Mesendoderm (in vitro differentiated cells): ENCODE data around the gene SNX11.

Experiments used
- DNase-seq: peaks from one replicate; pipeline ENCODE4 v3.0.0; 2013
- H2AK5ac ChIP-seq: 2 replicates; pipeline ENCODE4 v1.6.1; 2013; ENCODE audit warnings: low read length, inconsistent platforms
- H2BK120ac ChIP-seq: 2 replicates; pipeline ENCODE4 v1.6.1; 2013; ENCODE audit warnings: low read depth, mild to moderate bottlenecking, low read length, moderate library complexity, mixed read lengths
- H2BK15ac ChIP-seq: replicated peaks from 2 replicates; pipeline ENCODE4 v1.6.1; 2013; ENCODE audit warnings: low read depth, mild to moderate bottlenecking, moderate library complexity
- H2BK5ac ChIP-seq: 2 replicates; pipeline ENCODE4 v1.6.1; 2013; ENCODE audit warnings: low read length, inconsistent platforms
- H3K18ac ChIP-seq: 2 replicates; pipeline ENCODE4 v1.6.1; 2013; ENCODE audit warnings: mild to moderate bottlenecking, low read length, mixed read lengths
- H3K23ac ChIP-seq: one replicate; pipeline ENCODE4 v1.6.1; 2013; ENCODE audit warnings: low read length
- H3K27ac ChIP-seq: 2 replicates; pipeline ENCODE4 v1.5.1; 2013; ENCODE audit warnings: low read depth, mild to moderate bottlenecking, inconsistent platforms, low read length, moderate library complexity
- H3K27me3 ChIP-seq: 2 replicates; pipeline ENCODE4 v1.6.1; 2013; ENCODE audit warnings: low read length, control low read depth, mild to moderate bottlenecking, inconsistent platforms; ENCODE audit not compliant: insufficient read depth, poor library complexity
- H3K36me3 ChIP-seq: 2 replicates; pipeline ENCODE4 v1.6.1; 2013; ENCODE audit warnings: low read length, inconsistent platforms; ENCODE audit not compliant: control insufficient read depth, insufficient read depth
- H3K4ac ChIP-seq: one replicate; pipeline ENCODE4 v1.6.1; 2013; ENCODE audit warnings: low read depth, mild to moderate bottlenecking, low read length, moderate library complexity
- H3K4me1 ChIP-seq: 2 replicates; pipeline ENCODE4 v1.6.1; 2013; ENCODE audit warnings: low read depth, low read length, inconsistent platforms; ENCODE audit not compliant: control insufficient read depth
- H3K4me2 ChIP-seq: 2 replicates; pipeline ENCODE4 v1.6.1; 2013; ENCODE audit warnings: low read length
- H3K4me3 ChIP-seq: 2 replicates; pipeline ENCODE4 v1.5.1; 2013; ENCODE audit warnings: mild to moderate bottlenecking, low read length
- H3K56ac ChIP-seq: one replicate; pipeline ENCODE4 v1.6.1; 2013; ENCODE audit warnings: low read length
- H3K79me1 ChIP-seq: 2 replicates; pipeline ENCODE4 v1.6.1; 2013; ENCODE audit warnings: low read length, inconsistent platforms
- H3K79me2 ChIP-seq: 2 replicates; pipeline ENCODE4 v1.6.1; 2013; ENCODE audit warnings: mild to moderate bottlenecking, low read length; ENCODE audit not compliant: control insufficient read depth, insufficient read depth
- H3K9ac ChIP-seq: 2 replicates; pipeline ENCODE4 v1.6.1; 2013; ENCODE audit warnings: low read length, inconsistent platforms
- H4K5ac ChIP-seq: one replicate; pipeline ENCODE4 v1.6.1; 2013; ENCODE audit warnings: low read length
- H4K8ac ChIP-seq: one replicate; pipeline ENCODE4 v1.6.1; 2013; ENCODE audit warnings: low read depth, mild to moderate bottlenecking, control low read depth, low read length, moderate library complexity
- WGBS: extraction: QIAGEN DNeasy Blood & Tissue Kit; methylation state at CpG from one replicate; pipeline ENCODE4 v1.1.7; 2013; ENCODE audit warnings: low lambda C conversion rate, missing lambda C conversion rate; ENCODE audit not compliant: insufficient coverage; ENCODE audit errors: extremely low coverage; 5-methylcytosine and 5-hydroxymethylcytosine counted together

The SNX11 gene

GRCh38 chr17:48149787-48150463, 42.4 kb downstream of the SNX11 start:
- WGBS, result no CpG with 5 or more reads among the region's 4 CpGs
- Histone ChIP-seq H2BK120ac (no peak overlapping the region), H3K4me3 (no peak overlapping the region)

GRCh38 chr17:48150597-48151001, 43.0 kb downstream of the SNX11 start:
- H2AK5ac ChIP-seq, result no peak overlapping the region
- no peak overlapping the region for H3K4ac ChIP-seq
- no peak overlapping the region for H2BK15ac ChIP-seq
- H3K18ac ChIP-seq, result no peak overlapping the region
- H4K8ac ChIP-seq, result no peak overlapping the region
- H2BK120ac ChIP-seq, result no peak overlapping the region
- no peaks in the 10 kb centered on the region for H3K79me2 ChIP-seq
- peak overlapping the region; percentile 75 for H3K23ac ChIP-seq
- H3K79me1 ChIP-seq, result no peaks in the 10 kb centered on the region
- no peak for DNase-seq
- no CpG with 5 or more reads among the region's 11 CpGs for WGBS
- no peaks in the 10 kb centered on the region for H3K36me3 ChIP-seq
- H2BK5ac ChIP-seq, result no peak overlapping the region
- no peak overlapping the region for H3K4me3 ChIP-seq
- H4K5ac ChIP-seq, result no peak overlapping the region
- no peak overlapping the region for H3K4me2 ChIP-seq
- H3K27me3 ChIP-seq, result no peaks in the 10 kb centered on the region
- no peak overlapping the region for H3K27ac ChIP-seq
- H3K9ac ChIP-seq, result no peak overlapping the region
- H3K56ac ChIP-seq, result no peak overlapping the region
- H3K4me1 ChIP-seq, result no peaks in the 10 kb centered on the region

More at GRCh38 chr17:48149787-48150463, 42.4 kb downstream of the SNX11 start:
- Histone ChIP-seq H2AK5ac (no peak overlapping the region), H3K36me3 (no peaks in the 10 kb centered on the region), H2BK15ac (no peak overlapping the region), H4K5ac (no peak overlapping the region), H3K9ac (no peak overlapping the region), H3K27ac (no peak overlapping the region), H3K79me2 (no peaks in the 10 kb centered on the region), H3K56ac (no peak overlapping the region), H3K18ac (no peak overlapping the region), H3K4ac (no peak overlapping the region), H3K4me1 (no peaks in the 10 kb centered on the region), H3K23ac (no peak overlapping the region), H4K8ac (no peak overlapping the region), H3K79me1 (no peaks in the 10 kb centered on the region), H3K27me3 (no peaks in the 10 kb centered on the region), H3K4me2 (no peak overlapping the region), H2BK5ac (no peak overlapping the region)
- DNase-seq, result no peak

DNA sequence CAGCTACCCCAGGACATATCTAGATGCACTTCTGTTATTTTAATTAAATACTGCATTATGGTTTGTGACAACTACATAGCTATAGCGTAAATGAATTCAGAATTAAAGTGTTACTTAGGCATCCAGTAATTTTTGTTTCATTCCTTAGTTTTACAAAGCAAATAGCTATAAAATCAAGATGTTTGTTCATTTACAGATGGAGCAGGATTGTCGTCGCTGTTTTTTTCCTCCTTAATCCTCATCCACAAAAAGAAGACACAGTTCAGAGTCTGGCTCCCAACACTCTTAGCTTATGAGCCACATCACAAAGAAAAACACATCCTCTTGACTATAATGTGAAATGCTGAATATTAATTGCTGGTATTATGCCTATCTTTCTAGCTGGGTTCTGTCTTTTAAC, 43.7 kb downstream of the SNX11 start:
- no CpG with 5 or more reads among the region's 3 CpGs for WGBS
- Histone ChIP-seq H3K79me1 (no peaks in the 10 kb centered on the region), H3K4me1 (no peaks in the 10 kb centered on the region), H2BK120ac (no peak overlapping the region), H3K18ac (no peak overlapping the region), H2BK5ac (no peak overlapping the region), H3K56ac (no peak overlapping the region), H3K27me3 (no peaks in the 10 kb centered on the region), H3K4me2 (no peak overlapping the region), H3K23ac (no peak overlapping the region), H3K79me2 (no peaks in the 10 kb centered on the region), H3K36me3 (no peaks in the 10 kb centered on the region), H3K4me3 (no peak overlapping the region), H2BK15ac (no peak overlapping the region), H3K9ac (no peak overlapping the region), H4K5ac (no peak overlapping the region), H3K27ac (no peak overlapping the region), H2AK5ac (no peak overlapping the region), H4K8ac (no peak overlapping the region), H3K4ac (no peak overlapping the region)
- no peak for DNase-seq

DNA sequence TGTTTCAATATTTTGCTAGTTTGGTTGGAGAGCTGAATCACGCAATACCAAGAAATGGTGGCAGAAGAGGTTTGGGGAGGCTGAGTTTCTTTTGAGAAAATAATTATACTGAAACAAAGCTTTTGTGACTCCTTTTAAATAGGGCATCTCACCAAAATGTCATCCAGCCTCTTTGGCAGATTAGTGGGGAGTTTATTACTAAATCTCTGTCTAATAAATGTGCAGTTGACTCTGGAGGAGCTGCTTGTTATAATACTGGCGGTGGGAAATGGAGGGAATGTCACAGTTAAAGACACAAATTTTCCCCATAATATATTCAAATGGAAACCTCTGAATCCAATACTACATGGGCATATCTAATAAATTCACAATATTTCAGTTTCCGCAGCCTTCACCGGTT, 44.7 kb downstream of the SNX11 start:
- Histone ChIP-seq H3K4ac (no peak overlapping the region), H3K23ac (no peak overlapping the region), H2BK15ac (no peak overlapping the region), H4K8ac (no peak overlapping the region), H3K18ac (no peak overlapping the region), H3K4me3 (no peak overlapping the region), H3K9ac (no peak overlapping the region), H3K4me1 (no peaks in the 10 kb centered on the region), H3K4me2 (no peak overlapping the region), H2BK5ac (no peak overlapping the region), H3K79me1 (no peaks in the 10 kb centered on the region), H3K36me3 (no peaks in the 10 kb centered on the region), H3K27ac (no peak overlapping the region), H3K79me2 (no peaks in the 10 kb centered on the region), H2BK120ac (no peak overlapping the region), H3K27me3 (no peaks in the 10 kb centered on the region), H2AK5ac (no peak overlapping the region), H3K56ac (no peak overlapping the region), H4K5ac (no peak overlapping the region)
- DNase-seq, result no peak
- no CpG with 5 or more reads among the region's 4 CpGs for WGBS

DNA sequence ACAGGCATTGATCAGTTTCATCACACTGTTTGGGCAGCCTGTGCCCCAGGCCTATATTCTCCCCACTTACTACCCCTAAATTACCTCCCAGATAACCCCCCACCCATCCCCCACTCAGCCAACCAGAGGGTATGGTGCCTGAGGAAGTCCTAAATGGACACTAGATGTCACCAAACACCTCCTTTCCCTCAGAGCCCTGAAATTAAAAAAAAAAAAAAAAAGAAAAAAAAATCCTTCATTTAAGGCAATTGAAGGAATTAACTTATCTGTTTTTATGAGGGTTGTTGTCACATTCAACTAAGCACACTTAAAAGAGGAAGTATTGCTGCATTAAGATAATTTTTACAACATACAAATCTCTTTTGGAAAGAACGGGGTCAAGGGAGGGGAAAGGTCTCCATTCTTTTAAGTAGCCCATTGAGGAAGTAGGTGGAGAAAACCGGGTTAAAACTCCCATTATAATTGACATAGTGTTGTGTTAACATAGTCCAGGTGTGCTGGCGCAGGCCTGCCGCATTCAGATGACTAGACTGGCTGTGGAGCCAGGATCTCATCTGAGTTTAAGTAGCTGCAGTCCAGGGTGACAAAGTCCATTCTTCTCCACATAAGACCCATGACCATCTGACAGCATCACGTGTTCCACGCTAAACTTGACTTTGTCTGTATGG, 46.3 kb downstream of the SNX11 start:
- H3K4ac ChIP-seq, result no peak overlapping the region
- no CpG with 5 or more reads among the region's 6 CpGs for WGBS
- H4K8ac ChIP-seq, result no peak overlapping the region
- no peaks in the 10 kb centered on the region for H3K79me1 ChIP-seq
- no peak overlapping the region for H3K27ac ChIP-seq
- H3K4me1 ChIP-seq, result no peaks in the 10 kb centered on the region
- no peaks in the 10 kb centered on the region for H3K79me2 ChIP-seq
- no peaks in the 10 kb centered on the region for H3K36me3 ChIP-seq
- no peak overlapping the region for H2BK15ac ChIP-seq
- H2BK5ac ChIP-seq, result no peak overlapping the region
- H3K27me3 ChIP-seq, result no peaks in the 10 kb centered on the region
- H2BK120ac ChIP-seq, result no peak overlapping the region
- H3K56ac ChIP-seq, result no peak overlapping the region
- no peak overlapping the region for H3K4me3 ChIP-seq
- no peak overlapping the region for H3K18ac ChIP-seq
- H4K5ac ChIP-seq, result no peak overlapping the region
- no peak overlapping the region for H3K23ac ChIP-seq
- peak; percentile 71 for DNase-seq
- H2AK5ac ChIP-seq, result no peak overlapping the region
- H3K4me2 ChIP-seq, result no peak overlapping the region
- H3K9ac ChIP-seq, result no peak overlapping the region
